HT-29 (cell line): ENCODE data around the gene D2HGDH. TPM values are rescaled to one million over a fixed set of nuclear protein-coding genes. Genes with fewer than 3 reads are reported as not detected.

Experiments
- total RNA-seq: library from RNA; depleted of rRNA; stranded (reverse); fragments of >200 nt; shearing (Covaris generic); gene quantifications from 2 replicates; pipeline ENCODE4 v1.2.3, GENCODE V29; 2014; rRNA removed

The D2HGDH gene
- total RNA-seq, 1 experiment from 2014 or later = 53.7 TPM

Other genes with a start within 250 kb of the D2HGDH start
- gene STK25, start 226.0 kb upstream of the D2HGDH start, total RNA-seq = 291 and 314 TPM in 2 replicates
- 50.4 and 54.8 TPM in 2 replicates for gene BOK, start 175.9 kb upstream of the D2HGDH start, total RNA-seq
- 115 and 137 TPM in 2 replicates for gene THAP4, start 97.5 kb upstream of the D2HGDH start, total RNA-seq
- gene ATG4B, start 96.9 kb upstream of the D2HGDH start, total RNA-seq = 73.5 and 77.5 TPM in 2 replicates
- 162 and 182 TPM in 2 replicates for gene DTYMK, start 47.8 kb upstream of the D2HGDH start, total RNA-seq
- gene ING5, start 32.6 kb upstream of the D2HGDH start, total RNA-seq = 46.4 and 54.7 TPM in 2 replicates
- gene GAL3ST2, start 42.2 kb downstream of the D2HGDH start, total RNA-seq = not detected in 2 replicates
- 0.31 and 1.1 TPM in 2 replicates for gene NEU4, start 74.6 kb downstream of the D2HGDH start, total RNA-seq
- gene PDCD1, start 124.3 kb downstream of the D2HGDH start, total RNA-seq = not detected in 2 replicates
- gene RTP5, start 135.1 kb downstream of the D2HGDH start, total RNA-seq = not detected in 2 replicates